ENCODE measurements around the gene TACSTD2. TPM values are rescaled to one million over a fixed set of nuclear protein-coding genes. Genes with fewer than 3 reads are reported as not detected.

TACSTD2 gene
- total RNA-seq, 3 donors from 2014 or later (not counting 1 experiment from before 2014, with no cell fraction given): 0.21 TPM; not detected in 2

- Histone ChIP-seq H3K9me3 (ENCODE audit: control insufficient read depth, insufficient read depth, low read length) (no peaks in the 10 kb centered on the region), H3K27ac (ENCODE audit: low read length) (no peak overlapping the region), H3K27me3 (ENCODE audit: control insufficient read depth, insufficient read depth, low read length) (peaks cover 7% of the 10 kb centered on the region), H3K4me3 (ENCODE audit: low read length) (no peak overlapping the region), H3K36me3 (ENCODE audit: control insufficient read depth, insufficient read depth, low read length) (no peaks in the 10 kb centered on the region), H3K4me1 (ENCODE audit: control insufficient read depth, insufficient read depth, low read length) (no peaks in the 10 kb centered on the region)
- Mint-ChIP-seq H3K4me1 (peaks cover 0 to 11% of the 10 kb centered on the region in 2 donors), H3K4me3 (no peak overlapping the region), H3K27me3 (ENCODE audit: low read depth in 2 of 2) (peaks cover 30 to 51% of the 10 kb centered on the region in 2 donors), H3K27ac (no peak overlapping the region), H3K36me3 (no peaks in the 10 kb centered on the region), H3K9me3 (peaks cover 2 to 3% of the 10 kb centered on the region in 2 donors)
- intact Hi-C loops (cut with micrococcal nuclease): no loop called here
- DNase-seq: no peak
- ATAC-seq: no peak
- TF ChIP-seq CTCF (IDR thresholded peaks at IDR 0.05): no peak
- 25% methylated on average over 6 of the region's 6 CpGs for WGBS (ENCODE audit: insufficient coverage)
Observed at GRCh38 chr1:58597996-58598395, 20.9 kb upstream of the TACSTD2 start.

DNA sequence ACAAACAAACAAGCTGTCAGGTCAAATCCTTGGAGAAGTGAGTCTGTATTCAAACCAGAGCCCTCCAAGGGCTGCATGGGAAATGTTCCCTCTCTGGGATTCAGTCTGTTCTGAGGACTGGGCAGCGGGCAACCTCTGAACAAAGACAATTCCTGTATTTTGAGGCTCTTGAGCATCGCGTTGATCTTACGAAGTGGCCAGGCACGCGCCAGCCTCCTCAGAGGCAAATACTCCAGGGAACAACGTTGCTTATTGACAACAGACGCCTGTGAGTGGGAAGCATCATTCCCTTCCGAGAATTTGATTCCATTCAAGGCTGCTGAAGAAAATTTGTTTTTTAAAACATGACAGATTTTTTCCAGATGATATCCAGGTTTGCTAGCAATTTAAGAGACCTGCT, 20.0 kb upstream of the TACSTD2 start:
- H3K36me3 Mint-ChIP-seq: no peaks in the 10 kb centered on the region
- H3K27ac Mint-ChIP-seq: no peak overlapping the region
- Histone ChIP-seq H3K4me3 (ENCODE audit: low read length) (no peak overlapping the region), H3K27ac (ENCODE audit: low read length) (no peak overlapping the region), H3K27me3 (ENCODE audit: control insufficient read depth, insufficient read depth, low read length) (peaks cover 7% of the 10 kb centered on the region), H3K9me3 (ENCODE audit: control insufficient read depth, insufficient read depth, low read length) (no peaks in the 10 kb centered on the region), H3K36me3 (ENCODE audit: control insufficient read depth, insufficient read depth, low read length) (no peaks in the 10 kb centered on the region), H3K4me1 (ENCODE audit: control insufficient read depth, insufficient read depth, low read length) (no peaks in the 10 kb centered on the region)
- no peak for DNase-seq
- no peak for ATAC-seq
- no peak overlapping the region for H3K4me3 Mint-ChIP-seq
- 84% methylated on average over 9 of the region's 9 CpGs for WGBS (ENCODE audit: insufficient coverage)
- intact Hi-C loops (cut with micrococcal nuclease): no loop called here
- no peak for TF ChIP-seq CTCF (IDR thresholded peaks at IDR 0.05)
- peaks cover 0 to 2% of the 10 kb centered on the region in 2 donors for H3K9me3 Mint-ChIP-seq
- H3K27me3 Mint-ChIP-seq (ENCODE audit: low read depth in 2 of 2): peaks cover 25 to 50% of the 10 kb centered on the region in 2 donors
- H3K4me1 Mint-ChIP-seq: peaks cover 0 to 11% of the 10 kb centered on the region in 2 donors

GRCh38 chr1:58596631-58597052, 19.6 kb upstream of the TACSTD2 start:
- peaks cover 0 to 2% of the 10 kb centered on the region in 2 donors for H3K9me3 Mint-ChIP-seq
- no peak for ATAC-seq
- no peaks in the 10 kb centered on the region for H3K36me3 ChIP-seq (ENCODE audit: control insufficient read depth, insufficient read depth, low read length)
- H3K4me3 ChIP-seq (ENCODE audit: low read length): no peak overlapping the region
- no peak overlapping the region for H3K4me3 Mint-ChIP-seq
- no peaks in the 10 kb centered on the region for H3K36me3 Mint-ChIP-seq
- H3K9me3 ChIP-seq (ENCODE audit: control insufficient read depth, insufficient read depth, low read length): no peaks in the 10 kb centered on the region
- peaks cover 7% of the 10 kb centered on the region for H3K27me3 ChIP-seq (ENCODE audit: control insufficient read depth, insufficient read depth, low read length)
- no peak overlapping the region for H3K27ac ChIP-seq (ENCODE audit: low read length)
- no peaks in the 10 kb centered on the region for H3K4me1 ChIP-seq (ENCODE audit: control insufficient read depth, insufficient read depth, low read length)
- H3K27ac Mint-ChIP-seq: no peak overlapping the region
- peaks cover 0 to 11% of the 10 kb centered on the region in 2 donors for H3K4me1 Mint-ChIP-seq
- 6% methylated on average over 4 of the region's 4 CpGs for WGBS (ENCODE audit: insufficient coverage)
- intact Hi-C loops (cut with micrococcal nuclease): no loop called here
- no peak for TF ChIP-seq CTCF (IDR thresholded peaks at IDR 0.05)
- H3K27me3 Mint-ChIP-seq (ENCODE audit: low read depth in 2 of 2): peaks cover 25 to 46% of the 10 kb centered on the region in 2 donors
- DNase-seq: no peak

DNA sequence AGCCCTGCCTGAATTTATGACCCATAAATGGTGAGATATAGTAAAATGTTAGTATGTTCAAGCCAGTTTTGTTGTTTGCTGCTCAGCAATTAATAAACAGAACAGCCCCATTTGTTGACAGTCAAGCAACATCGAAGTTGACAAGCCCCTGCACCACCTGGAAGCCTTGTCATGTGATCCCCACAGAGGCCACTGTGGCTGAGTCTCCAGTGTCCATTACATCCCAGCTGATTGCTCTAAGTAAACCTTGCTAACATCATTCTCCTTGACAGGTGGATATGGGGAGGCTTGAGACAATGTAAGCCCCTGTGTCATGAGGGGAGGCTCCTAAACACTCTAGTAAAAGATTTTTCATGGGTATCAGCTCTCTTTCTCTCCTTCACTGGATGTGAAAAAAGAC, 17.5 kb upstream of the TACSTD2 start:
- Histone ChIP-seq H3K36me3 (ENCODE audit: control insufficient read depth, insufficient read depth, low read length) (no peaks in the 10 kb centered on the region), H3K9me3 (ENCODE audit: control insufficient read depth, insufficient read depth, low read length) (no peaks in the 10 kb centered on the region), H3K4me3 (ENCODE audit: low read length) (no peak overlapping the region), H3K4me1 (ENCODE audit: control insufficient read depth, insufficient read depth, low read length) (no peaks in the 10 kb centered on the region), H3K27ac (ENCODE audit: low read length) (no peak overlapping the region), H3K27me3 (ENCODE audit: control insufficient read depth, insufficient read depth, low read length) (peaks cover 7% of the 10 kb centered on the region)
- WGBS (ENCODE audit: insufficient coverage): 67% methylated on average over 1 of the region's 1 CpG
- Mint-ChIP-seq H3K27ac (no peak overlapping the region), H3K27me3 (ENCODE audit: low read depth in 2 of 2) (peaks cover 29% of the 10 kb centered on the region in 2 donors), H3K36me3 (no peaks in the 10 kb centered on the region), H3K9me3 (peaks cover 0 to 2% of the 10 kb centered on the region in 2 donors), H3K4me3 (no peak overlapping the region), H3K4me1 (peaks cover 0 to 11% of the 10 kb centered on the region in 2 donors)
- DNase-seq (no peak), ATAC-seq (no peak)
- no peak for TF ChIP-seq CTCF (IDR thresholded peaks at IDR 0.05)
- intact Hi-C loops (cut with micrococcal nuclease): no loop called here

Data from natural killer cell (primary cell).